Measurements from ENCODE around the gene CACNG4.

CACNG4 gene

DNA sequence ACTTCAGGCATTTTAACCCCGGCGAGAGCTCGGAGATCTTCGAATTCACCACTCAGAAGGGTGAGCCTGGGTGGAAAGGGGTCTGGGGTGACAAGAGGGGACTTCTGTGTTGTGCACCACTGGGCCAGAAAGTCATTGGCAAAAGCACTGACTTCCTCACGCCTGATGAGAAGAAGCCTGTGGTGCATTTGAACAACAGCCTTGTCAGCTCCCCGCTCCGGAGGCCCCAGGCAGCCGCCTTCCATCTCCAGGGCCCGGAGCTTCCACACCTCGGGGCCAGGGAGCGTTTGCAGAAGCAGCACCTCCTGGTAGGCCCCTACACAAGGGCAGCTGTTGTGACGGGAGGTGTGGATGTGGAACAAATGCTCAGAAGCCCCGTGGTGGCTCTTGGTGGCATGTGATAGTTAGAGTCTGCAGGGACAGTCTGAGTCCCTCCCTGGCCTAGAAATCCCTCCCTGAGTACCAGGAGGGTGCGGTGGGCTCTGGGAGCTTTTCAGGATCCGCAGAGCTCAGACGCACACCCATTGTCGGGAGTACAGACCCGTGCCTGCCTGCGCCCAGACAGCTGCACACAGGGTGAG lies 89.6 kb downstream of the CACNG4 start:
- no peak overlapping the region for H3K27ac ChIP-seq
- no peak for DNase-seq (ENCODE audit: low read depth, low spot score)

DNA sequence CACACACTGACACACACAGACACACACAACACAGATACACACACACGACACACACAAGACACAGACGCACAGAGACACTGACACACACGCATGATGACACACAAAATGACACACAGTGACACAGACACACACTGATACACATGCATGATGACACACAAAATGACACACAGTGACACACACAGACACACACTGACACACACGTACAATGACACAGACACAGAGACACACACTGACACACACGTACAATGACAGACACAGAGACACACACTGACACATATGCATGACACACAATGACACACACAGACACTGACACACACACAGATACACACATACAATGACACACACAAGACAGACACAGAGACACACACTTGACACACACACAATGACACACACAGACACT lies 90.1 kb downstream of the CACNG4 start:
- DNase-seq (ENCODE audit: low read depth, low spot score): no peak
- H3K27ac ChIP-seq: no peak overlapping the region

DNA sequence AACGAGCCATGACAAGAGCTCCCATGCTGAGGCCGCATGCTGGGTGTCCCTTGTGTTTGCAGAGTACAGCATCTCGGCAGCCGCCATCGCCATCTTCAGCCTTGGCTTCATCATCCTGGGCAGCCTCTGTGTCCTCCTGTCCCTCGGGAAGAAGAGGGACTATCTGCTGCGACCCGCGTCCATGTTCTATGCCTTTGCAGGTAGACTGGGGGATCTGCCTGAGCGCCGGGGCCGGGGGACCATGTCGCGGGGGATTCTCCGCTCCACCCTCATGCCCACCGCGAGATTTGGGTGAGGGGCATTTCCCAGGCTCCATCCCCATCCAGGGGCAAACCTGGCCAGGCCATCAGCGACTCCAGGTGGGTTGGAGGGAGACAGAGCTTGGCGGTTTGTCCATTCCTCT lies 90.5 kb downstream of the CACNG4 start:
- no peak for DNase-seq (ENCODE audit: low read depth, low spot score)
- no peak overlapping the region for H3K27ac ChIP-seq

DNA sequence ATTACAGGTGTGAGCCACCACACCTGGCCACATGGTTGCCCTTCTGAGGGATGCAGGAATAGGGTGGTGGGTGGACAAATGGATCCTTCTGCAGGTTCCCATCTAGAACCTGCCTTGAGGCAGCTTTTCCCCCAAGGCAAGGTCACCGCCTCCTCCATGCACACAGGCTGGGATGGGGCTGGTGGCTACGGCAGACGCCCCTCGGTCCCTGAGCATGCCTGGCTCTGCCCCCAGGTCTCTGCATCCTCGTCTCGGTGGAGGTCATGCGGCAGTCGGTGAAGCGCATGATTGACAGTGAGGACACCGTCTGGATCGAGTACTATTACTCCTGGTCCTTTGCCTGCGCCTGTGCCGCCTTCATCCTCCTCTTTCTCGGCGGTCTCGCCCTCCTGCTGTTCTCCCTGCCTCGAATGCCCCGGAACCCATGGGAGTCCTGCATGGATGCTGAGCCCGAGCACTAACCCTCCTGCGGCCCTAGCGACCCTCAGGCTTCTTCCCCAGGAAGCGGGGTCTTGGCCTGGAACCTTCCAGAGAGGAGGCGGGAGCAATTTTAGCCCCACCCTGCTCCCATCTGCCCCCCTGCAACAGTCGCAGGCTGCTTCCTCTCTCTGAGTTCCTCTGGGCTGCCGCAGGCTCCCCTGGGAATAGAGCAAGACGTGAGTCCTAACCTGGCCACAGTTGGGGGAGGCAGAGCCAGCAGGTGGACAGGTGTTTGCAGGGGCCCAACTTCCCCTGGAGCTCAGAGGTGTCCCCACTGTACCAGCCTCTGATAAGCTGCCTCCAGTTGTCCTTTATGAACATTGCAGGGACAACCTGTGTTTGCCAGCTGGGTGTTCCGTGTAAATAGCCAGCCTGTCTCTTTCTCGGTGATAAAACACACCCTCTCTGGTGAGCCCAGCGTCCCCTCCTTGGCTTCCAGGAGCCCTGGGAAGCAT lies 91.6 kb downstream of the CACNG4 start:
- no peak for DNase-seq (ENCODE audit: low read depth, low spot score)
- no peak overlapping the region for H3K27ac ChIP-seq

DNA sequence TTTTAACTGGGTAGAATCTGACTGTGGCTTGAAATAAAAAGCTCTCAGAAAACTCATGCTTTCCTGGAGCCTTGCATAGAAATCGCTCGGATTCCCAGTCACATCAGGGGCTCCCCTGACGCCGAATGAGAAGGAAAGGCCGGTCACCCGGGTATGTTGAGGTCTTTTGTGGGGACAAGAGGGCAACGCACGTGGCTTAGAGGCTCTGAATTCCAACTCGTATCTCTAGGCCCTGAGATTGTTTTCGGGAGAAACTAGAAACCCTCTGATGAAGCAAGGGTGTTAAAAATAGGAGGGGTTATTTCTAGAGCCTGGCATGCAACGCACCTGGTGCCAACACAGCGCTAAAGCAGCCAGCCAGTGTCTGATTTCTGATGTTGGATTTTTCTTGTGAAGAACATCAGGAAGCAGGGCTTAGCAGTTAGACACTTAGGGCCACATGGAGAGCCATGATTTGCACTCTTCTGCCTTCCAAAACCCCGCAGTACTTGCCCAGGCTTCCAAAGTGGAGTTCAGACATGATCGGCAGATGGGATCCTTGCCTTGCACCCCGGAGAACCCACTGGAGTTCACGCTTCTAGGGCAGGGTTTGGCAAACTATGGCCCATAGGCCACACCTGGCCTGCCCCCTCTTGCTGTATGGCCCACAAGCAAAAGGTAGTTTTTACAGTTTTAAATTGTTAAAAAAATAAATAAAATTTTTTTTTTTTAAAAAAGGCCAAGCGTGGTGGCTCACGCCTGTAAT lies 92.4 kb downstream of the CACNG4 start:
- no peak for DNase-seq (ENCODE audit: low read depth, low spot score)
- H3K27ac ChIP-seq: no peak overlapping the region

DNA sequence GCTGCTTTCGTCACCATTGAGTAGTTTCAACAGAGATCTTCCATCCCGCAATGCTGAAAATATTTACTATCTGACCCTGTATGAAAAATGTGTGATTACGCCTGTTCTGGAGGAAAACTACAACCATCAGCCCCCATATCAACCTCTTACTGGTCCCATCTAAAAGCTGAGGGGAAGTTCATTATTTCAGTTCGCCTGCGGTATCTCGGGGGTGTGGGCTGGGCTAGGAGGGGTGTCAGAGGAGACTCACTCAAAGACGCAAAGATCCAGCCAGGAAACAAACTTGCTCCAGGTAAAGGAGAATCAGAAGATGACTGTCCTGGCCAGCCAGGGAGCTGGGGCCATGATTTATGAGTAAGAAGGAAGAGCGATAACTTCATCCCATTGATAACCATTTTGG lies 93.5 kb downstream of the CACNG4 start:
- no peak for DNase-seq (ENCODE audit: low read depth, low spot score)
- H3K27ac ChIP-seq: no peak overlapping the region

DNA sequence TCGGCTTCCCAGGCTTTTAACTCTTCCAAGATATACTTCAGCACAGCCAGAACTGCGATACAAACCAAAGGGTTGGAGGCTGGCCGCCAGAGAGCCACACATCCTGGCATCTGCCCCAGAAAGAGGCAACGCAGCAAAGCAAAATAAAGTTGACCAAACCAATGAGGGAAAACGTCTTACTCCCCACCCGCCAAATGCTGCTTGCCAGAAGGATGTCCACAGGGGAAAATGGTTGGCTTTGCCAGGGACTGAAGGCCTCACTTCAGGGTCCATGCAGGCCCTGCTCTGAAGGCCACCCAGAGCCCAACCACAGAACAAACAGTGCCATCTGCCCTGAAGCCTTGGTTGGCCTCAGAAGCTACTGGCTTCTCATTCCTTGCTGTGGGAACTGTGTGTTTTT lies 94.9 kb downstream of the CACNG4 start:
- DNase-seq (ENCODE audit: low read depth, low spot score): no peak
- H3K27ac ChIP-seq: no peak overlapping the region

DNA sequence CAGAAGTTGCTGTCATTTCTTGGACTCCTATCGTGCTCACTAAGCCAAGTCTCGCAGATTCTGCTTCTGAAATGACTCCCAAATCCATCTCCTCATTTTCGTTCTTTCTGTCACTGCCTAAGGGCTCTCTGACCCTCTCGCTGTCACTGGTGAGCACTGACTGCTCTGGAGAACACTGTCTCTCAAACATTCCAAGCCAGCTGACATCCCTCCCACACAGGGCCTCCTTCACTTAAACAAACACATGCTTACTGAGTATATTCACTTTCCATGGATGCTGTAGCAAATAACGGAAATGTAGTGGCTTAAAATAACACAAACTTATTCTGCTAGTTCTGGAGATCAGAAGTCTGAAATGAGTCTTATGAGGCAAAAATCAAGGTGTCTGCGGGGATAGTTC lies 98.6 kb downstream of the CACNG4 start:
- DNase-seq (ENCODE audit: low read depth, low spot score): no peak
- H3K27ac ChIP-seq: no peak overlapping the region

DNA sequence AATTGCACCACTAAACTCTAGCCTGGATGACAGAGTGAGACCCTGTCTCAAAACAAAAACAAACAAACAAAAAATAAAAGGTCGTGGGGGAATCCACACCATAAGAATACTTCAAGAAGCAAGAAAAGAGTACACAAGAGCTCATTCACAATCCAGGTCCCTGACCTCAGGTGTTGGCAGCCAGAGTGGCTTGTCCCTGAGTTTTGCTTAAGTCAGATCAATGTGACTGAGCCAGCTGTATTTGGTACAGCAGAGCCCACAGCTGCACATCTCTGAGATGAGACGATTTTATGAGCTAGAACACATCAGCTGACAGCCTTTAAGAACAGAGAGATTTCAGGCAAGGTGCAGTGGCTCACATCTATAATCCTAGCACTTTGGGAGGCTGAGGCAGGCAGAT lies 102.2 kb downstream of the CACNG4 start:
- no peak overlapping the region for H3K27ac ChIP-seq

DNA sequence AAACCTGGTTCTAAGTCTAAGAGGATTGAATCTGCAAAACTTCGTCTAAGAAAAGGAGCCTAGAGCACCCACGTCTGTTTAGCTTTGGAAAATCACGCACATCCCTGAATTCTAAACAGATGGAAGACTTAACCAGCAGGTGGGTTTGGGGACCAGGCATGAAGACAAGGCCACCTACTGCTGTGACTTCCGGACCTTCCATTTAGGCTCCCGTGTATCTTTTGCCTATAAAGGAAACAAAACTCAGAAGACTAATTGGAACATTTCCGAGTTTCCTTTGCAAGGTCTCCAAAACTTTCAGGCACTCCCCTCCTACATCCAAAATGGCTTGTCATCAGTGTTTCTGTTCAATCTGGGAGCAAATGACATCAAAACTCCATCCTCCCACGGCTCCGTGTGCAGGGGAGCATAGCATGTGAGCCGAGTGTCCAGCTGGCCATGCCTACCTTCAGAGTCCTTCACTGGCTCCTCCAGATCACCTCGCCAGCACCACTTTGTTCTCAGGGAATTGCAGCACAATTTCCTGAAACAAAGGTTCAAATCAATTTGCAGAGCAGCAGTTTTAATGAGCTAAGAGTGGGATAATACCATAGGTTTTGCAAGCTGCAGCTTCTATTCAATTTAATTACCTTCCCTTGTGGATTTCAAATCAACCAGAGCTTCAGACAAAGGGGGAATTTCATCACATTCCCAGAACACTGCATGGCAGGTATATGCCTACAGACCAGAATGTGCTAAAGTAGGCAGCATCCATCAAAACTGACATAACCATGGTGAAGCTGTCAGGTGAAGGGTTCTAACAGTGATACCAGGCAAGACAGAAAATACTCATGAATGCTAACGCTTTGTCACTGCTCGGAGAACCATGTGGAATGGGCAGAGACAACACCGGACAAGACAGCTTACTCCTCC lies 103.3 kb downstream of the CACNG4 start:
- no peak for DNase-seq (ENCODE audit: low read depth, low spot score)
- no peak overlapping the region for H3K27ac ChIP-seq

More for the DNA sequence above, 102.2 kb downstream of the CACNG4 start:
- no peak for DNase-seq (ENCODE audit: low read depth, low spot score)

DNA sequence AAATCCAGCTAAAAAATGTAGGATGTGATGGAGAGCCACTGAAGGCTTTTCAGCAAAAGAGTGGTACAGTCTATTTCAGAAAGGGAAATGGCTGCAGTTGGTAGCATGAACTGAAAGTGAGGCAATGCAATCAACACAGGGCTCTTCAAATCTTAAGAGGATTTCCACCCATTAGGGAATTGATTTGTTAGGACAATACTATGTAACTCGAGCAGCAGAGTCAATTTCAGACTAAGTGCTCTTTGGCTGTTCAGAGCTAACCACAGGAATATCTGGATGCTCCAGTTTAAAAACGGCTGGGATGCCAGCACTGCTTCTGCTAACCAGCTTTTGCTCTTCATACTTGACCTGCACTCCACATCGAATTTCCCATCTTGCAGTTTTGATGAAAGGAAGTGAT lies 104.5 kb downstream of the CACNG4 start:
- H3K27ac ChIP-seq: no peak overlapping the region
- no peak for DNase-seq (ENCODE audit: low read depth, low spot score)

DNA sequence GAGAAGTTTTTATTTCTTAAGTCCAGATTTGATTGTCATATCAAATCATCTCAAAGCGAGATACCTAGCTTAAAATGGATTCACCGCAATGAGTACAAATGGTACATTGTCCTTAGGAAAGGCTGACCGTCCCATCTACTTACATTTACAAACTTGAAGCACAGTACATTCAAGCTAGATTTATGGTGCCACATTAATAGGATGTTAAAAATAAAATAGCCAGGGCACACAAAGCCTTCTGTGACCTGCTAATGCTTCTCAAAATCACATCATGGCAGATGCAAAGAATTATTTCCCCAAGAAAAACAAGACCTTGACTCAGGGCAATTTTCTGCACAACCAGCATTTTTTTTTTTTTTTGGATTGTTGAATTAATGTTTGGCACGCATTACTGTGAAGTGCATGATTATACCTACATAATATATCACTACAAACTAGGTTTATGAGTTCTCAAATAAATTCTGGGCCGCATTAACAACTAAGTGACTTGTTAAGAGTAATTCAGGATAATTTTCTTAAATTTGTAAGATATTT lies 105.2 kb downstream of the CACNG4 start:
- no peak for DNase-seq (ENCODE audit: low read depth, low spot score)

DNA sequence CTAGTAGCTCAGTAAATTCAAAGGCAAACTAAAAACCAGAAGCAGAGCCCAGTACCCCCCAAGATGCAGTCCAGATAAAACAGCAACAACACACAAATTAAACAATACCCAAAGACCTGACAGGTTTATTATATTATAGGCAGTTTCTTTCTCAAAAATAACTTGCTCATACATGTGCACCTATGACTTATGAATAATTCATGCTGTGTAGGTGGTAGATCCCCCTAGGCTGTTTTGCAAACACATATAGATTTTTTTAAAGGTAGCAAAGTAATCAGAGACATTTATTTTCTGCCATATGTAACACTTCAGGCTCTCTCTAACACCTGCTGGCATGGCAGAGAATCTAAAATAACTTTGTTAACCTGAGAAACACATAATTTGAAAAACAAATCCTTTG lies 107.1 kb downstream of the CACNG4 start:
- no peak overlapping the region for H3K27ac ChIP-seq
- DNase-seq (ENCODE audit: low read depth, low spot score): no peak

More for the DNA sequence above, 105.2 kb downstream of the CACNG4 start:
- H3K27ac ChIP-seq: no peak overlapping the region

DNA sequence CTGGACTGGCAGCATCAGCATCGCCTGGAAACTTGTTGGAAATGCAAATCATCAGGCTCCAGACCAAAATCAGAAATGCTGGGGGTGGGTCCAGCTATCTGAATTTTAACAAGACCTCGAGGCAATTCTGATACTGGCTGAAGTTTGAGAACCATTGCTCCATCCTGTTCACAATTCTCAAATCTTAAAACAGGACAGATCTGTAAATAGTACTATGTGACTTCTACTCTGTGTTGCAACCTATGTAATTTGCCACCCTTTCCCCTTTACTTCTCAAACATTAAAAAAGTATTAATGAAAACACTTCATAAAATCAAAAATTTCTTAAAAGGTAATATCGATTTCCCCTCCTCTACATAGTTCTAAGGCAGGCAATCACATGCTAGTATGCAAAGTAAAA lies 108.4 kb downstream of the CACNG4 start:
- H3K27ac ChIP-seq: no peak overlapping the region
- DNase-seq (ENCODE audit: low read depth, low spot score): no peak

DNA sequence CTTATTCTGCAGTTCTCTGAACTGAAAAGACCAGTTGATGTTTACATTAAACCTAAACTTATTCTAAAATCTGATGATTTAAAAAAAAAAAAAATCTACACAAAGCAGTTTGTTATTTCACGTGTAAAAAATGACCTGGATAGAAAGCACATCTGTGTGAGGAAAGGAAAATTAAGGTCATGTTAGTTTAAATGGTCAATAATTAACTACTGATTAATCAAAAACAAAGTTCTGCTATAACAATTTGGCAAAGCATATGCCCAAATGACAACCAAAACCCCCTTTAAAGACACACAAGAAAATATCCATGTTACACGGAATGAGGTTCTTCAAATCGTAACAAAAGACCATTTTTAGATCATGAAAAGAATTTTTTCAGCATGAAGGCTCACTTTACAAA lies 110.3 kb downstream of the CACNG4 start:
- no peak overlapping the region for H3K27ac ChIP-seq
- DNase-seq (ENCODE audit: low read depth, low spot score): no peak

DNA sequence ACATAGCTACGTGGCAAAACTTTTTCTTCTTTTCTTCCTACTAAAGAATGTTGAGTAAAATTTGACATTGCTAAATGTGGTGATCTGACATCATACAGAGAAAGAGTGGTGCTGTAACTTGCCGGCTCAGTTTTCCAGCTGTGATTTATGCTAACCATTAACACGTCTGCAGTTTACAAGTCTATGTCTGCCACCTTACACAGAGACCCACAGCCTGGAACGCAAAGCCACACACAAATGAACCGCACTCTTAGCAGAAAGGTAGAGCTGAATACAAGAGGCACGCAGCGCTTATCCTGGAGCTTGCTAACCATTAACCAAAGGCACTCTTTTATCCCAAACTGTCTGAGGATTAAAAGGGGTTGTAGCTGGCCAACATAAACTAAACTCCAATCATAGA lies 111.8 kb downstream of the CACNG4 start:
- DNase-seq (ENCODE audit: low read depth, low spot score): no peak

DNA sequence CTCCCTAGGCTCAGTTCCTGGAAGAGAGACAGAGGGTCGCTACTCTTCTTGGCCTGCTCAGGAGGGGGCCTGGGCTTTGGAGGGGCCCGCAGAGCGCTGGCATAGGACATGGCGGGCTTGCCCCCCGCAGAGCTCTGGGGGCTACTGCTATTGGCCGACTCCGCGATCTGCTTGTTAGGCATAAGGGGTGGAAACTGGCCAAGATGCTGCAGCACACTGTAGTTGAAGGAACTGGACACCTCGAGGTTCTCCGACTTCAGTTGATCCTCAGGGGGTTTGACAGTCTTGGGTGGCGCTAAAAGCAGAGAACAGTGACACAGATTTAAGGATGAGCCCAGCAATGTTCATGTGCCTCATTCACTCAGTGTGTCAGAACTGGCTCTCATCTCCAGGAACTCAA lies 113.8 kb downstream of the CACNG4 start:
- no peak for DNase-seq (ENCODE audit: low read depth, low spot score)
- no peak overlapping the region for H3K27ac ChIP-seq

More for the DNA sequence above, 111.8 kb downstream of the CACNG4 start:
- no peak overlapping the region for H3K27ac ChIP-seq

DNA sequence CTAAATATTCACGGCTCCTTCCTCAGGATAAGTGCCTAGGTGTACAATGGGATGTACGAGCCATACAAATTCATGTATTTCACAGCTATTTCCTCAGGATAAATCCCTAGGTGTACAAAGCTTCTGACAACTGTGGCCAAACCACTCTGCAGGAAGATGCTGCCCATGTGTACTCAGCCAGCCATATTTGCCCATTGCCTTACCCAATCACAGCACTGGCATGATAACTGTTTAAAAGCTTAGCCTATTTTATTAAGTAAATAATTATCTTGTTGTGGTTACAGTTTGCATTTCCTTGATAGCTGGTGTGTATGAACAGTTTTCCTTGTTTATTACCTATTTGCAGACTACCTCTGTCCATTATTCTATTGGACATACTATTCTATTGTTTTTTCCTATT lies 115.0 kb downstream of the CACNG4 start:
- no peak overlapping the region for H3K27ac ChIP-seq

DNA sequence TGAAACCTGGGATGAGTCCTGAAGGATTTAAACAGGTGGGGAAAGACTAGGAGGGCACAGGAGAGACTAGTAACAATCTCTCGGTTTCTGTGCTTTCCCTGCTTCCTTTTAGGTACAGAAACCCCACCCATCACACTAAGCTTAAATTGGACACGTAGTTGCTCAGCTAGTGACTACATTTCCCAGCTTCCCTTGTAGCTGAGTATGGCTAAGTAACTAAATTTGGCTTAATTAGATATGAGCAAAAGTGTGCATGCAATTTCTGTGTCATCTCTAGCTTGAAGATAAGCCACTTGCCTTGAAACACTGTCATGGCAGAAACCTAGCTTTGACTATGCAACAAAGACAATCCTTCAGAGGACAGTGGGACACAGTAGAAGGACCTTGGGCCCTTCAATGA lies 116.3 kb downstream of the CACNG4 start:
- no peak for DNase-seq (ENCODE audit: low read depth, low spot score)
- no peak overlapping the region for H3K27ac ChIP-seq

More for the DNA sequence above, 115.0 kb downstream of the CACNG4 start:
- no peak for DNase-seq (ENCODE audit: low read depth, low spot score)

DNA sequence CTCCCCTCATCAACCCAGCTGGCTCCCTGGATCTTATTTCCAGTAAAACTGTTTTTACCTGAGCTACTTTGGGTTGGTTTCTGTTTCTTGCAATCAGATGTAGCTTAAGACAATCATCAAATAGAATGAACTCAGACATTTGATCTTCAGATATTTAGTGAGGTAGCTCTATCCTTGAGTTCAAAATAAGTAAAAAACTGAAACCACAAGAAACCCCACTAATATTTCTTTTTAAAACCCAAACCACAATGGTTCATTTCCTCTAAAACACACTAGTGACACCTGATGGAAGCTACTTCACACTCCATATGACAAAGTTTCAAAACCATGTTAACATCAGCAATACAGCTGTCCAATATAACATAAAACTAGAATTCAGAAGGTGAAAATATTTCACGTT lies 117.6 kb downstream of the CACNG4 start:
- DNase-seq (ENCODE audit: low read depth, low spot score): no peak
- no peak overlapping the region for H3K27ac ChIP-seq

Data from epithelial cell of prostate (primary cell).